Activated T-cell treated with anti-CD3 and anti-CD28 coated beads, Interleukin-2, amount 50 U/mL, for 72 hours (primary cell): ENCODE data around the gene FLCN. TPM values are rescaled to one million over a fixed set of nuclear protein-coding genes. Genes with fewer than 3 reads are reported as not detected.

Experiments
- ATAC-seq, 2 donors: fragments of 150-1000 bp; cut with Tn5 transposase; replicated peaks in 1 of 2; 2 replicates each; pipeline ENCODE4 v1.10.0; 2021; ENCODE audit warnings: moderate library complexity in 2 of 2, mild to moderate bottlenecking in 1 of 2
- DNase-seq, 2 donors: peaks; one replicate each; pipeline ENCODE4 v3.0.0; 2021 to 2022; ENCODE audit warnings: mixed read lengths in 1 of 2
- H3K27ac Mint-ChIP-seq: one replicate; pipeline ENCODE4 v1.8.0; 2022; ENCODE audit warnings: mild to moderate bottlenecking, moderate library complexity, mixed read lengths
- H3K27me3 Mint-ChIP-seq: one replicate; pipeline ENCODE4 v1.8.0; 2022; ENCODE audit warnings: low read depth, mixed read lengths
- H3K36me3 Mint-ChIP-seq, 2 donors: one replicate each; pipeline ENCODE4 v1.8.0; 2022; ENCODE audit warnings: mixed read lengths in 2 of 2, mild to moderate bottlenecking in 1 of 2; ENCODE audit not compliant: insufficient read depth in 2 of 2
- H3K4me1 Mint-ChIP-seq: one replicate; pipeline ENCODE4 v1.8.0; 2022; ENCODE audit warnings: low read depth, mixed read lengths
- H3K4me3 Mint-ChIP-seq, 2 donors: one replicate each; pipeline ENCODE4 v1.8.0; 2022; ENCODE audit warnings: mild to moderate bottlenecking in 2 of 2, mixed read lengths in 2 of 2, moderate library complexity in 2 of 2
- H3K9me3 Mint-ChIP-seq, 2 donors: one replicate each; pipeline ENCODE4 v1.8.0; 2022; ENCODE audit warnings: mixed read lengths in 2 of 2
- total RNA-seq, 2 donors: library from RNA; stranded (reverse); gene quantifications; one replicate each; pipeline ENCODE4 v1.2.3, GENCODE V29; 2022

The FLCN gene
- total RNA-seq, 2 donors from 2014 or later: 27.3 to 29.2 TPM

- DNase-seq (no peak), ATAC-seq (no peak)
- Mint-ChIP-seq H3K36me3 (peaks cover 0 to 10% of the 10 kb centered on the region in 2 donors), H3K9me3 (no peaks in the 10 kb centered on the region), H3K4me3 (no peak overlapping the region), H3K27me3 (no peaks in the 10 kb centered on the region), H3K4me1 (no peaks in the 10 kb centered on the region), H3K27ac (peak overlapping the region; percentile 46)
These were observed 21.4 kb downstream of the FLCN start for GRCh38 chr17:17215575-17215974.

GRCh38 chr17:17214646-17215436 is 22.1 kb downstream of the FLCN start:
- ATAC-seq: no peak
- H3K4me1 Mint-ChIP-seq: no peaks in the 10 kb centered on the region
- no peak overlapping the region for H3K4me3 Mint-ChIP-seq
- H3K27ac Mint-ChIP-seq: no peak overlapping the region
- peaks cover 0 to 10% of the 10 kb centered on the region in 2 donors for H3K36me3 Mint-ChIP-seq
- no peaks in the 10 kb centered on the region for H3K27me3 Mint-ChIP-seq
- H3K9me3 Mint-ChIP-seq: no peaks in the 10 kb centered on the region
- DNase-seq: no peak

- no peaks in the 10 kb centered on the region for H3K9me3 Mint-ChIP-seq
- H3K27me3 Mint-ChIP-seq: no peaks in the 10 kb centered on the region
- H3K36me3 Mint-ChIP-seq: peaks cover 0 to 10% of the 10 kb centered on the region in 2 donors
- no peaks in the 10 kb centered on the region for H3K4me1 Mint-ChIP-seq
- DNase-seq: no peak
- no peak overlapping the region for H3K27ac Mint-ChIP-seq
- no peak for ATAC-seq
- H3K4me3 Mint-ChIP-seq: no peak overlapping the region
These were observed 23.2 kb downstream of the FLCN start for GRCh38 chr17:17213775-17214174.

- no peaks in the 10 kb centered on the region for H3K27me3 Mint-ChIP-seq
- H3K27ac Mint-ChIP-seq: no peak overlapping the region
- H3K9me3 Mint-ChIP-seq: no peaks in the 10 kb centered on the region
- DNase-seq: no peak
- no peak overlapping the region for H3K4me3 Mint-ChIP-seq
- ATAC-seq: no peak
- no peaks in the 10 kb centered on the region for H3K36me3 Mint-ChIP-seq
- H3K4me1 Mint-ChIP-seq: peaks cover 17% of the 10 kb centered on the region
These were observed 29.0 kb downstream of the FLCN start for GRCh38 chr17:17207998-17208397.

GRCh38 chr17:17206913-17207335 is 30.0 kb downstream of the FLCN start:
- H3K27me3 Mint-ChIP-seq: no peaks in the 10 kb centered on the region
- peak overlapping the region; percentile 39 to 73 for H3K4me3 Mint-ChIP-seq
- no peak for ATAC-seq
- H3K27ac Mint-ChIP-seq: no peak overlapping the region
- no peak for DNase-seq
- H3K4me1 Mint-ChIP-seq: peaks cover 17% of the 10 kb centered on the region
- peaks cover 0 to 1% of the 10 kb centered on the region in 2 donors for H3K36me3 Mint-ChIP-seq
- H3K9me3 Mint-ChIP-seq: no peaks in the 10 kb centered on the region

- Mint-ChIP-seq H3K27ac (peak within 1 kb of the TSS; percentile 52), H3K36me3 (peaks cover 0 to 1% of the 10 kb centered on the region in 2 donors), H3K9me3 (no peaks in the 10 kb centered on the region), H3K27me3 (no peaks in the 10 kb centered on the region), H3K4me3 (peak within 1 kb of the TSS; percentile 90), H3K4me1 (peaks cover 17% of the 10 kb centered on the region)
- ATAC-seq: peak; percentile 77 to 79
- peak; percentile 94 for DNase-seq
These were observed 30.6 kb downstream of the FLCN start, which contains the start of gene PLD6 for GRCh38 chr17:17206124-17206912. PLD6 (minus strand) TSS chr17:17206333; CDS start chr17:17206286, 47 bp downstream.

GRCh38 chr17:17205368-17206123 is 31.4 kb downstream of the FLCN start:
- peak overlapping the region; percentile 90 for H3K4me3 Mint-ChIP-seq
- DNase-seq (peak; percentile 76), ATAC-seq (peak; percentile 55 to 58)
- H3K27me3 Mint-ChIP-seq: no peaks in the 10 kb centered on the region
- H3K9me3 Mint-ChIP-seq: no peaks in the 10 kb centered on the region
- peaks cover 0 to 1% of the 10 kb centered on the region in 2 donors for H3K36me3 Mint-ChIP-seq
- peaks cover 17% of the 10 kb centered on the region for H3K4me1 Mint-ChIP-seq
- H3K27ac Mint-ChIP-seq: peak overlapping the region; percentile 52

- DNase-seq: no peak
- H3K27me3 Mint-ChIP-seq: no peaks in the 10 kb centered on the region
- H3K9me3 Mint-ChIP-seq: no peaks in the 10 kb centered on the region
- H3K36me3 Mint-ChIP-seq: peaks cover 1 to 3% of the 10 kb centered on the region in 2 donors
- peaks cover 17% of the 10 kb centered on the region for H3K4me1 Mint-ChIP-seq
- no peak for ATAC-seq
- peak overlapping the region; percentile 90 for H3K4me3 Mint-ChIP-seq
- H3K27ac Mint-ChIP-seq: peak overlapping the region; percentile 52
These were observed 32.2 kb downstream of the FLCN start for GRCh38 chr17:17204635-17205231.

GRCh38 chr17:17204041-17204591 is 32.9 kb downstream of the FLCN start:
- Mint-ChIP-seq H3K27ac (peak overlapping the region; percentile 75), H3K9me3 (no peaks in the 10 kb centered on the region), H3K27me3 (no peaks in the 10 kb centered on the region), H3K4me3 (peak overlapping the region; percentile 90), H3K4me1 (peaks cover 17% of the 10 kb centered on the region), H3K36me3 (peaks cover 1 to 5% of the 10 kb centered on the region in 2 donors)
- DNase-seq: no peak
- ATAC-seq: no peak

- ATAC-seq (no peak), DNase-seq (no peak)
- peaks cover 1 to 5% of the 10 kb centered on the region in 2 donors for H3K36me3 Mint-ChIP-seq
- peaks cover 18% of the 10 kb centered on the region for H3K4me1 Mint-ChIP-seq
- peak overlapping the region; percentile 75 for H3K27ac Mint-ChIP-seq
- peak overlapping the region in 1 of 2 donors; percentile 90 for H3K4me3 Mint-ChIP-seq
- no peaks in the 10 kb centered on the region for H3K9me3 Mint-ChIP-seq
- H3K27me3 Mint-ChIP-seq: no peaks in the 10 kb centered on the region
These were observed 33.7 kb downstream of the FLCN start for GRCh38 chr17:17203173-17203730.

GRCh38 chr17:17201907-17202306 is 35.1 kb downstream of the FLCN start:
- Mint-ChIP-seq H3K4me3 (no peak overlapping the region), H3K27ac (no peak overlapping the region), H3K9me3 (no peaks in the 10 kb centered on the region), H3K4me1 (peaks cover 29% of the 10 kb centered on the region), H3K36me3 (peaks cover 1 to 5% of the 10 kb centered on the region in 2 donors), H3K27me3 (no peaks in the 10 kb centered on the region)
- no peak for DNase-seq
- no peak for ATAC-seq

- H3K4me3 Mint-ChIP-seq: no peak overlapping the region
- peaks cover 34% of the 10 kb centered on the region for H3K4me1 Mint-ChIP-seq
- no peaks in the 10 kb centered on the region for H3K9me3 Mint-ChIP-seq
- no peaks in the 10 kb centered on the region for H3K27me3 Mint-ChIP-seq
- ATAC-seq (no peak), DNase-seq (no peak)
- H3K27ac Mint-ChIP-seq: peak overlapping the region; percentile 51
- H3K36me3 Mint-ChIP-seq: peaks cover 1 to 5% of the 10 kb centered on the region in 2 donors
These were observed 35.7 kb downstream of the FLCN start for GRCh38 chr17:17201271-17201670.
